ENCODE measurements around the gene LRCH1.
A peak's percentile ranks its signal among the peaks of the same experiment; 100 is the strongest.
"Not testable (repeated sequence)": the region's sequence is repeated elsewhere in the genome, so short reads cannot be mapped to it uniquely, and the experiment has no call there.

LRCH1 gene

GRCh38 chr13:46761174-46761573 lies 208.2 kb downstream of the LRCH1 start:
- DNase-seq: no peak

GRCh38 chr13:46761866-46762265 lies 208.9 kb downstream of the LRCH1 start:
- no peak for DNase-seq

- not testable (repeated sequence) for DNase-seq
Measured at GRCh38 chr13:46769925-46770324, 217.0 kb downstream of the LRCH1 start.

- DNase-seq: no peak
Measured at GRCh38 chr13:46771693-46772092, 218.7 kb downstream of the LRCH1 start.

- no peak for DNase-seq
Measured at GRCh38 chr13:46773541-46773940, 220.6 kb downstream of the LRCH1 start.

GRCh38 chr13:46775385-46776107 lies 222.6 kb downstream of the LRCH1 start:
- DNase-seq: no peak

GRCh38 chr13:46778095-46778494 lies 225.1 kb downstream of the LRCH1 start:
- DNase-seq: no peak

- no peak for DNase-seq
Measured at GRCh38 chr13:46778890-46779289, 225.9 kb downstream of the LRCH1 start.

GRCh38 chr13:46782066-46782465 lies 229.1 kb downstream of the LRCH1 start:
- DNase-seq: no peak

- DNase-seq: no peak
Measured at GRCh38 chr13:46782691-46783090, 229.7 kb downstream of the LRCH1 start.

- no peak for DNase-seq
Measured at GRCh38 chr13:46783504-46783903, 230.5 kb downstream of the LRCH1 start.

- no peak for DNase-seq
Measured at GRCh38 chr13:46795321-46795720, 242.4 kb downstream of the LRCH1 start.

GRCh38 chr13:46796129-46796514 lies 243.2 kb downstream of the LRCH1 start:
- no peak for DNase-seq

GRCh38 chr13:46796515-46797474 lies 243.8 kb downstream of the LRCH1 start, which contains the start of gene ESD:
TSS of gene ESD (minus strand) at chr13:46797161. CDS start at chr13:46791413, 5,748 bp downstream.
- peak; percentile 79 for DNase-seq

GRCh38 chr13:46797501-46798237 lies 244.7 kb downstream of the LRCH1 start:
- DNase-seq: no peak

GRCh38 chr13:46799139-46799538 lies 246.2 kb downstream of the LRCH1 start:
- no peak for DNase-seq

GRCh38 chr13:46801858-46802257 lies 248.9 kb downstream of the LRCH1 start:
- no peak for DNase-seq

All from central memory CD4-positive, alpha-beta T cell (primary cell).